Measurements from ENCODE around the gene CCDC102B.
"Not testable (repeated sequence)": the region's sequence is repeated elsewhere in the genome, so short reads cannot be mapped to it uniquely, and the experiment has no call there.

Gene CCDC102B

DNA sequence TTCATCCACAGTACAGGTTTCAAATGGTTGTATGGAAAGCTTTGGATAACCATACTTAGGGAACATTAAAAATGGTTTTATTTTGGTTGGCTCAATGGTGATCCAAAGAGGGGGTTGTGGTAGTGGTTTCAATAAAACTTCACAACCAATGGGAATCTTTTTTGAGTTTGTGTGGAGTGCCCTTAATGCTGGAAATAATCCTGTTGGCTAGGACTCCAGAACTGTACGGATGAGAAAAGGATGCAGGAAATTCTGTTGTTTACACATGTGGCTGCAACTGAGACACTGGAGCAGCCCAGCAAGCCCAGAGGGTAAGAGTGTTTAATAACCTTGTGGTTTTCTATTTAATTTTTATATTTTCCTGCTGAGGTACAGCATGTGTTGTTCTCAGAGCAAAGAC, at the start of gene CCDC102B:
Gene CCDC102B (plus strand): TSS at position 210 of the 400 bp plus-strand sequence. CDS start 38,684 bp downstream, outside the sequence.
- no peak for DNase-seq (ENCODE audit: low spot score)

- no peak for DNase-seq (ENCODE audit: low spot score)
These were observed 40.8 kb upstream of the CCDC102B start for GRCh38 chr18:68757126-68757525.

GRCh38 chr18:68759308-68759707, 38.6 kb upstream of the CCDC102B start:
- DNase-seq (ENCODE audit: low spot score) = no peak

DNA sequence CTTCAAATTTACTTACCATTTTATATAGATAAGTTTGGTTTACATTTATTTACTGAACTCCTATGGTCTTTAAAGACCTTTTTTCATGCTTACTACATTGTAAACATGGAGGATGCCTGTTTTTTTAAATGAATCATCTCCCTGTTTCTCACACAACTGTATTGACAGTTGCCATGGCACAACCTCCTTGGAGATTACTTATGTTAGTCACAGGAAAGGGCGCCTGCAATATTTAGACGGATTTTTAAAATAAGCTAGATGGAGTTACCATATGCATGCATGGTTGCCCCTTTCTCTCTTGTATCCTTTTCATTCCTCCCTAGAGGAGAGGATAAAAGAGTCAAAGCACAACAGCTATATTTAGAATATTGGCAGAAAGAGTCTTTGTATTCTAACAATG, 34.8 kb upstream of the CCDC102B start:
- peak; percentile 4 for DNase-seq (ENCODE audit: low spot score)

GRCh38 chr18:68764016-68764415, 33.9 kb upstream of the CCDC102B start:
- no peak for DNase-seq (ENCODE audit: low spot score)

GRCh38 chr18:68766433-68766832, 31.4 kb upstream of the CCDC102B start:
- no peak for DNase-seq (ENCODE audit: low spot score)

DNA sequence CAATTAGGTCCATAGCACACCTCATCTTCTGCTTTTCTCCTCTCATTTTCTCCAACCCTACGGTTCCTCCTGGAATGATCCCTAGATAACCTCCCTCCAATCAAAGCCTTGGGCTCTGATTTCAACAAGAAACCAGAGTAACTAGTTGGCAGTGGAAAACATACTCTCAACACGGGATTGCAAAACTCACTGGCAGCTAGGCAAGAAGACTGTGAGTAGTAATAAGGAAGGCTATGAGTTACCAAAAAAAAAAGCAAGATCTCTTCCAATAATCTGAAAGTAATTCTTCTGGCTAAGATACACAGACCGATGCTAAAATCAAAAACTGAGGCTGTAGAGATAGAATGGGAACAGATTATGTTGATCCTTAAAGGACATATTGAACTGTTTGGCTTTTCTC, 28.4 kb upstream of the CCDC102B start:
- DNase-seq (ENCODE audit: low spot score) = no peak

DNA sequence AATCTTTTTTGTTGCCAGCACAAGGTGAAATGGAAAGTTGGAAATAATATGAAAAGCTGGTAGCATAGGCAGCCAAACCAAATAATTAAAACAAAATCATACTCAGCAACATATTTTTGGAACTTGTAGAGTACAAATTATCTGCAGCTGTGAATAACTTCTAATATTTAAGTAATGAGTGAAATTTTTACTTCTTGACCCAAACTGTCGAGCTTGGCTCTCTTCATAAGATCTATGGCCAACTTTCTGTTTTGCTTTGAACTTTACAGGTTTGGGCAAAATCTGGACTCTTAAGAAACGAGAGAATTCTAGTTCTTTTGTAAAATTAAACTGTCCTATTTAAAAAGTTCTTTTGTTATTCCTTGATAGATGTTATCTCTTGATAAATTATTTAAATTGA, 25.6 kb upstream of the CCDC102B start:
- DNase-seq (ENCODE audit: low spot score) = no peak

DNA sequence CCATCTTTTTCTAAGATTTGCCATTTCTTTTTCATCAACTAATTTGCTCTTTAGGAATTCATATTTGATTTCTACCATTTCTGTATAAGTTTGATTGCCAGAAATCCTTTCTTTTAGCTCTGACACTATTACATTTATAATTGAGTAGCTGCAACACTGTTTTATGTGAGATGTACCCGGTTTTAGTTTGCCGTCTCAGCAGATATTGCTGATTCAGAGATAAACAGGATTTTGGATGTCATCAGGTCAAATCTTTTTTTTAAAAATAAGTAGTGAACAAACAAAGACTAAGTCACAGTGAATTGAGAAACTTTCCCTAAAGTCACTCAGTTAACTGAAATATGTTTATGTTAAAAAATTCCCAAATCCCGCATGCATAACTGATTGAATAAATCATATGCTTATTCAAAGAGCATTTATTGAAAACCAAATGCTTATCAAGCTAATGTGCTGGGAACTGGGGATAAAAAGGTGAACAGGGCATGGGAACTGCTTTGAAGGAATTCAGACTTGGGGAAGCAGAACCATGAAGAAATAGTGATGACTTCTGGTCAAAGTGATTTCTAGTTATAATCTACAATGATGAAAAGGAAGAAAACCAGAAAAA, 19.5 kb upstream of the CCDC102B start:
- no peak for DNase-seq (ENCODE audit: low spot score)

GRCh38 chr18:68779169-68779568, 18.7 kb upstream of the CCDC102B start:
- DNase-seq (ENCODE audit: low spot score) = no peak

- DNase-seq (ENCODE audit: low spot score) = no peak
These were observed 16.9 kb upstream of the CCDC102B start for GRCh38 chr18:68780802-68781635.

DNA sequence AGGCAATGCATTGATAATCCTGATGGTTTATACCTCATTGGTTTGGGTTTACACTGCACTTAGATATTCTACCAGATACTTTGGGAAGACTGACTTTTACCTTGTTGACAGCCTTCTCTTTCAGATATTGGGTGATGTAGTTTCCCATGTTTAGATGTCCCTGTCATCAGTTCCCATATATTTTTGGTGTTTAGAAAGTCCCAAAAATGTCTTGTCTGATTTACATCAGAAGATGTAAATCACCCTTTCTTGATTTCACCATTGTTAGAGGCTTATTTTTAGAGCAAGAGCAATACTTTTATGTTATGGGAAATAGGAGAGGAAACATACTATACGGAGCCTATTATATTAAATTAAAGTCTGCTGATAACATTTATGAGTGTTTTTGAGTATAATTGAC, 14.4 kb upstream of the CCDC102B start:
- no peak for DNase-seq (ENCODE audit: low spot score)

DNA sequence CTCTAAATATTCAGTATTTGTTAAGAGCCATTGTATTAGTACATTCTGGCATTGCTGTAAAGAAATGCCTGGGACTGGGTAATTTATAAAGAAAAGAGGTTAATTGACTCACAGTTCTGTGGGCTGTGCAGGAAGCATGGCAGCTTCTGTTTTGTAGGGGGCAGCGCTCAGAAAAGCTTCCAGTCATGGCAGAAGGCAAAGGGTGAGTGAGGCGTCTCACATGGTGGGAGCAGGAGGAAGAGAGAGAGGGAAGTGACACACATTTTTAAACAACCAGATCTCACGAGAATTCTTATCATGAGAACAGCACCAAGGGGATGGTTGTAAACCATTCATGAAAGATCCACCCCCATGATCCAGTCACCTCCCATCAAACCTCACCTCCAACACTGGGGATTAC, 13.8 kb upstream of the CCDC102B start:
- DNase-seq (ENCODE audit: low spot score) = no peak

- DNase-seq (ENCODE audit: low spot score) = not testable (repeated sequence)
These were observed 7.6 kb upstream of the CCDC102B start for GRCh38 chr18:68790290-68790689.

DNA sequence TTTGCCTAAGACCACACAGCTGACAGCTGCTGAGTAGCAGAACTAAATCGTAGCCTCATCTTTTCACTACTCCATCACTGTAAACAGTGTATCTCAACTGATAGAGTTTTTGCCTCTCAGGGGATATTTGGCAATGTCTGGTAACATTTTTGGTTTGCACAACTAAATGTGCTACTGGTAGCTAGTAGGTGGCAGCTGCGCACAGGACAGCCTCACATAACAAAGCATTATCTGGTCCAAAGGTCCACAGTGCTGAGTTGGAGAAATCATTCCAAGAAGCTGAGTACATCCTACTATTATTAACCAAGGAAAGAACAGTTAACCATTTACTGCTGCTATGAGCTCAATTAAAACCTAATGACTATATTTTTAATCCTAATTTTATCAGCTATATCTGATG, 6.1 kb upstream of the CCDC102B start:
- no peak for DNase-seq (ENCODE audit: low spot score)

GRCh38 chr18:68793951-68794350, 3.9 kb upstream of the CCDC102B start:
- no peak for DNase-seq (ENCODE audit: low spot score)

GRCh38 chr18:68796936-68797690, 767 bp upstream of the CCDC102B start:
- peak; percentile 44 for DNase-seq (ENCODE audit: low spot score)

- DNase-seq (ENCODE audit: low spot score) = no peak
These were observed 2.2 kb downstream of the CCDC102B start for GRCh38 chr18:68800075-68800474.

GRCh38 chr18:68803356-68803755, 5.5 kb downstream of the CCDC102B start:
- peak; percentile 42 for DNase-seq (ENCODE audit: low spot score)

DNA sequence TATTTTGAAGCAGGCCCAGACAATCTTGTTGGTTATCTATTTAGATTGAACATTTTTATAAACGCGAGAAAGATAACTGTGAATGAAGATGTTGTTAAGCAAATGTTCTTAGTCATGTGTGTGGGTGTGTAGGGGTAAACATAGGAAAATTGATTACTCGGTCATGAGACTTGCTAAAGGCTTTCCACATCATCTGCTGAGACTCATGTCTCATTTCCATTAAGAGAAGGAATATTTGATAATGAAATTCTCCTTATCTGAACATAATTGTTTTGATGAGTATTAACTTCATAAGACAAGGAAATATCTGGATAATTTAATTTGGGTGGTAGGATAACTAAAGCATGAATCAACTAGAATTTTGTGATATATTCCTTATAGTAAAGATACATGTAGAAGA, 19.7 kb downstream of the CCDC102B start:
- DNase-seq (ENCODE audit: low spot score) = no peak

- DNase-seq (ENCODE audit: low spot score) = no peak
These were observed 20.7 kb downstream of the CCDC102B start for GRCh38 chr18:68818584-68818983.

DNA sequence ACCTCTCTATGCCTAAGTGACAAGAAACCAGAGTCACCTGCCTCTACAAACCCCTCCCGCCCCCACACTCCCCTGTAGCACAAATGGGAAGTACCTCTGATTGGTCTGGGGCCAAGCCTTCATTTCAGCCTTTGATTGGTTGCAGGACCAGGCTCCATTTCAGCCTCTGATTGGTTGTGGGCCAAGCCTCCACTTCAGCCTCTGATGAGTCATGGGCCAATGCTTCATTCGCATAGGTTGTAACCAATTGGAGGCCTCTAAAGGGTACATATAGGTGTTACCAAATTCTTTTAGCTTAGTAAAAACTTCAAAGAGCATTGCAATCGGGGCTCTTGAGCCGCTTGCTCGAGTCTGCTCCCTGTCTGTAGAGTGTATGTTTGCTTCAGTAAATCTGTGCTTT, 25.0 kb downstream of the CCDC102B start:
- no peak for DNase-seq (ENCODE audit: low spot score)

DNA sequence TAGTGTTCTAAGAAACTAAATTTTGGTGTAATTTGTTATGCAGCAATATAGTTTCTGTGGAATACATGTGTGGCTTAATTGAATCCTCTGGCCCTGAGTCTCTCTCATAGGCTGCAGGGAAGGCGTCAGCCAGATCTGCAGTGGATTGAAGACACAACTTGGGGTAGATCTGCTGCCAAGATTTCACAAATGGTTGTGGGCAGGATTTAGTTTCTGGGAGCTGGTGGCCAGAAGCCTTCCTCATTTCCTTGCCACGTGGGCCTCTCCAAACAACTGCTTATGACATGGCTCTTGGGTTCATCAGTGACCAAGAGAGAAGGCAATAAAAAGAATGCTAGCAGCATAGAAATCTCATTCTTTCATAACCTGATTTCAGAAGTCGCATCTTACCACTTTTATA, 28.2 kb downstream of the CCDC102B start:
- no peak for DNase-seq (ENCODE audit: low spot score)
